Rectal smooth muscle tissue (tissue), 1 donor: ENCODE data around the gene BID.

ENCODE experiments used
- H3K27ac ChIP-seq: one replicate; pipeline ENCODE4 v1.7.0; 2013; ENCODE audit warnings: low read depth, low read length, inconsistent platforms
- H3K27me3 ChIP-seq: one replicate; pipeline ENCODE4 v1.7.0; 2013; ENCODE audit warnings: low read length; ENCODE audit not compliant: control insufficient read depth, insufficient read depth
- H3K36me3 ChIP-seq: one replicate; pipeline ENCODE4 v1.7.0; 2013; ENCODE audit warnings: low read length; ENCODE audit not compliant: control insufficient read depth, insufficient read depth
- H3K4me1 ChIP-seq: one replicate; pipeline ENCODE4 v1.7.0; 2013; ENCODE audit warnings: low read length; ENCODE audit not compliant: control insufficient read depth, insufficient read depth
- H3K4me3 ChIP-seq: one replicate; pipeline ENCODE4 v1.7.0; 2013; ENCODE audit warnings: low read length
- H3K9ac ChIP-seq: one replicate; pipeline ENCODE4 v1.7.0; 2013; ENCODE audit warnings: low read length

Gene BID

DNA sequence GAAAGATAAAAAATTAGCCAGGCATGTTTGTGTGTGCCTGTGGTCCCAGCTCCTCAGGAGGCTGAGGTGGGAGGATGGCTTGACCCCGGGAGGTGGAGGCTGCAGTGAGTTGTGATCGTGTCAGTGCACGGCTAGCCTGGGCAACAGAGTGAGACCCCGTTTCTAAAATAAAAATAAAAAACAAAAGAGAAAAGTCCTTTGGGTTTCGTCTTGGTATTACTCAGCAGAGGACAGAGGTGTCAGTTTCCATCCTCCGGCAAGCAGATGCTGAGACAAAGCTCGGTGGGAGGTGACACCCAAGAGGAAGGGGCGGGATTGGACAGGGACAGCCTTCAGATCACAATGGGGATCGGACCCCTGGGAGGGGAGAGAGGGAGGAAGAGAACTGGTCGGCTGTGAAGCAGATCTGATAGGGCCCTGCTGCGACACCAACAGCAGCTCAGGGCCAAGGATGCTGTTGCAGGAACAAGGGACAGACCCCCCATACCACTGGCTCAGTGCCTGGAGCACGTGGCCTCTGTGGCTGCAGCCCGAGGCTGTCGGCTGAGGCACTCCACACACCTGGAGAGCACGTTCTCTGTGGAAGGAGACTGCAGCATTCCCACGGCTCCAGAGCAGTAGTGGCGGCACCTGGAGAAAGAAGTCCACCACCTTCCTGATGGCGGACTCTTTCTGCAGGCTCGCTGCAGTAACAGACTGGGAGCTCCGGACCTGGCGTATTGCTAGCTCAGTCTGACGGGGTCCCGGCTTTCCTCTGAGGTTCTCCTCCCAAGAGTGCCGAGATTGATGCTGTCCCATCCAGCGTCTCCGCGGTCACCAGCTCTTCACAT, 5.2 kb upstream of the BID start:
- H3K27me3 ChIP-seq: no peaks in the 10 kb centered on the region
- no peaks in the 10 kb centered on the region for H3K36me3 ChIP-seq
- no peaks in the 10 kb centered on the region for H3K4me1 ChIP-seq
- H3K9ac ChIP-seq: no peak overlapping the region
- no peak overlapping the region for H3K4me3 ChIP-seq
- H3K27ac ChIP-seq: no peak overlapping the region

DNA sequence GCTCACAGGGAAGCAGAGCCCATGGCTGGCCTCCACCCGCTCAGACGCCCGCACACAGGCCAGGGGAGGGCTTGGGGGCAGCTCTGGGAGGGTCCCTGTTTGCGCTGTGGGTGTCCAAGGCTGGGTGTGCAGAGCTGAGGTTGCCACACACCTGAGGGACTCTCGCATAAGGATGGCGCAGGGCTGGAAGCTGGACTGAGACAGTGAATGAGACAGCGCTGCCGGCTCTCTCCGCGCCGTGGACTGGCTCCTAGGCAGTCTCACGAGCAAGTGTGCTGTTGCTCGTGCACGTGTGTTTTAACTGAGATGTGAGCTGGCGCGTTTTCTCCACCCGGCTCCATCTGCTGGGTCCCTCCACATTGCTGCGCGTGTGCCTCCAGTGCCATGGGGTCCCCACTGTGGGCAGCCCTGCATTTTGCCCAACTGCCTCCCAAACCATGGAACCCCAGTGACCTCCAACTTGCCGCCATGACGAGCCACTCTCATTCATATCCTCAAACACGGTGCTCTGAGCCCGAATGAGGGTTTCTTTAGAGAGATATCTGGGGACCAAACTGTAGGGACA, 4.2 kb upstream of the BID start:
- no peaks in the 10 kb centered on the region for H3K27me3 ChIP-seq
- no peak overlapping the region for H3K4me3 ChIP-seq
- no peak overlapping the region for H3K9ac ChIP-seq
- H3K27ac ChIP-seq: no peak overlapping the region
- no peaks in the 10 kb centered on the region for H3K4me1 ChIP-seq
- no peaks in the 10 kb centered on the region for H3K36me3 ChIP-seq

DNA sequence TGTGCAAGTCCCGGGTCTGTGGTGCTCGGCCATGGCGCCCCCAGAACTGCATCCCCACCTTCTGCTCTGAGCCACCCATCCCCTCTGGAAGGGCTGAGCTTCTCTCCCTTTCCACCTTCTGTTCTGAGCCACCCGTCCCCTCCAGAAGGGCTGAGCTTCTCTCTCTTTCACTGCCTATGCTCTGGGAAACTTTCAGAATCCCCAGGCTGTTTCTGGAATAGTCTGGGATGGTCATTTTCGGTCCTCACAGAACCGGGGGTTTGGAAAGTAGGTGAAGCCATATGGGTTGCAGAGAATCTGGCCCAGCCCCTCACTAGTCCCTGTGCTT, 3.4 kb upstream of the BID start:
- no peak overlapping the region for H3K27ac ChIP-seq
- peak overlapping the region; percentile 44 for H3K4me3 ChIP-seq

DNA sequence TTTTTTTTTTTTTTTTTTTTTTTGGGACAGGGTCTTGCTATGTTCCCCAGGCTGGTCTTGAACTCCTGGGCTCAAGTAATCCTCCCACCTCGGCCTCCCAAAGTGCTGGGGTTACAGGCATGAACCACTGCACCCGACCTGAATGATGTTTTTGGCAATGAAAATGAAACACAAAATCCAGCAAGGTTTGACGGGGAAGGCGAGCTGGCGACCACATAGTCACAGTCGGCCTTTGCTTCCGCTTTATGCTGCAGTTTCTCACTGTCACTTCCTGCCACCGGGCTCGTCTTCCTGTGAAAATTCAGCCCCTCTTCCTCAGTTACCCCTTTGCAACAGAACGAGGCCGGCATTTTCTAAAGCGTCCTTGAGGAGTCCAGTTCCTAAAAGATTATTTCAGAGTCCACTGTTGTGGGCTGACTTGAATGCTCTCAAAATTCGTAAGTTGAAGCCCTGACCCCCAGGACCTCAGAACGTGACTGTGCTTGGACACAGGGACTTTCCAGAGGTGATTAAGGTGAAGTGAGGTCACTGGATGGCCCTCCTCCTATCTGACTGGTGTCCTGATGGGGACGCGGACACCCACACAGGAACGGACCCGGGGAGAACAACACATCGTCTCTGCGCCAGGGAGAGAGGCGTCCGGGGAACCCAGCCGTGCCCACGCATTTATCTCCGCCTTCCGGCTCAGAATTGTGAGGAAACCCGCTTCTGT, 2.9 kb upstream of the BID start:
- no peak overlapping the region for H3K9ac ChIP-seq
- no peaks in the 10 kb centered on the region for H3K4me1 ChIP-seq
- no peaks in the 10 kb centered on the region for H3K36me3 ChIP-seq
- no peaks in the 10 kb centered on the region for H3K27me3 ChIP-seq
- peak overlapping the region; percentile 44 for H3K4me3 ChIP-seq
- no peak overlapping the region for H3K27ac ChIP-seq

More for the DNA sequence above, 3.4 kb upstream of the BID start:
- no peak overlapping the region for H3K9ac ChIP-seq
- no peaks in the 10 kb centered on the region for H3K36me3 ChIP-seq
- no peaks in the 10 kb centered on the region for H3K27me3 ChIP-seq
- no peaks in the 10 kb centered on the region for H3K4me1 ChIP-seq

DNA sequence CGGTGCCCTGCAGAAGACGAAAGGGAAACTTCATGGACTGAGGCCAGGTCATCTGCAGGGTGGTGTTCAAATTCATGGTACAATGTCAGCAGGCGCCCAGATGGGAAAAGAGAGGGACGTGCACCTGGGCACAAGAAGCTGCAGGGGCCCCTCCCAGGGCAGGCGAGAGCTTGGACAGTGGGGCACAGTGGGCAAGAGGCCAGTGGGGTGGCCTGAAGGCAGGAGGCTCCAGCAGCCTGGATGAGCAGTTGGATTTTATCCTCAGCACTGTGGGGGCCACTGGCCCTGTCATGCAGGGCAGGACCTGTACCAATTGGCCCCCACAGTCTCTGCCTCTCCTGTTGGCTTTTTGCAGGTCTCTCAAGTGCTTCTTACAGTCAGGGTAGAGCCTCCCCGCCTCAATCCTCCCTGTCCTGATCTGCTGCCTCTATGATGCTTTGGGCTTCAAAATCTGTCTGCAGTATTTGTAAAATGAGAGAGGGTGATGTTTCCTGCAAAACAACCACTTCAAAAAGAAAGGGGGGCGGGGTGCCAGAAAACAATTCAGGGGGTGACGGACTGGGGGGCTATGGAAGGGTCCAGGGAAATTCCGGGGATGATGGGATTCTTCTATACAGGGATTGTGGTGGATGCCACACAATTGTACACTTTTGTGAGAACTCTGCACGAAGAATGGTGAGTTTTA, 1.7 kb upstream of the BID start:
- no peaks in the 10 kb centered on the region for H3K36me3 ChIP-seq
- no peak overlapping the region for H3K27ac ChIP-seq
- no peaks in the 10 kb centered on the region for H3K4me1 ChIP-seq
- H3K27me3 ChIP-seq: no peaks in the 10 kb centered on the region
- no peak overlapping the region for H3K4me3 ChIP-seq
- no peak overlapping the region for H3K9ac ChIP-seq

DNA sequence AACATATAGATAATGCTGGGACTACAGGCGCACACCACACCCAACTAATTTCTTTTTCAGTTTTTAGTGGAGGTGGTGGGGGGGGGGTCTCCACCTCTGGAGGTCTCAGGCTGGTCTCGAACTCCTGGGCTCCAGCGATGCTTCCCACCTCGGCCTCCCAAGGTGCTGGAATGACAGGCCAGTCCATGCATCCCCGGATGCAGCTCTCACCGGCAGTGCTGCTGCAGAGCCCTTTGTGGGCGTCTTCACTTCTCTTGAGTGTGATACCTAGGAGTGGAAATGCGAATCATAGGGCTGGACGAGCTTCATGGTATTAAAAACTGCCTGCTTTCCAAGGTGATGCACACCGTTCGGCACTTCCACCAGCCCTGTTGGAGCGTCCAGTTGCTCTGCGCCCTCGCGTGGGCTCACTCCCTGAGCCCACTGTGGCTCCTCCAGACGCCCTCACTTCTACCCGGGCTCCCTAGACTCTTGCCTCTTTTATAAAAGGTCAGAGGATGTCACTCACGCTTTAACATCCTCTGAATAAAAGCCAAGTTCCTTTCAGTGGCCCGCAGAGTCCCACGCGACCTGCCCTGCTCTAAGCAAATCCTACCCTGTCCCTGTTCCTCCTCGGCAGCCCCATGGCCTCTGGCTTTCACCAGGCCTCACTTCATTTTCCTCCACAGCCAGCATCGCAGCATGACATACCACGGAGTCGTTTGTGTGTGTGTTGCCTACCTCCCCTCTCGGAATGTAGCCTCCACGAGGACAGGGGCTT, 837 bp upstream of the BID start:
- no peaks in the 10 kb centered on the region for H3K27me3 ChIP-seq
- no peaks in the 10 kb centered on the region for H3K4me1 ChIP-seq
- peak overlapping the region; percentile 42 for H3K4me3 ChIP-seq
- H3K9ac ChIP-seq: no peak overlapping the region
- H3K36me3 ChIP-seq: no peaks in the 10 kb centered on the region
- no peak overlapping the region for H3K27ac ChIP-seq

DNA sequence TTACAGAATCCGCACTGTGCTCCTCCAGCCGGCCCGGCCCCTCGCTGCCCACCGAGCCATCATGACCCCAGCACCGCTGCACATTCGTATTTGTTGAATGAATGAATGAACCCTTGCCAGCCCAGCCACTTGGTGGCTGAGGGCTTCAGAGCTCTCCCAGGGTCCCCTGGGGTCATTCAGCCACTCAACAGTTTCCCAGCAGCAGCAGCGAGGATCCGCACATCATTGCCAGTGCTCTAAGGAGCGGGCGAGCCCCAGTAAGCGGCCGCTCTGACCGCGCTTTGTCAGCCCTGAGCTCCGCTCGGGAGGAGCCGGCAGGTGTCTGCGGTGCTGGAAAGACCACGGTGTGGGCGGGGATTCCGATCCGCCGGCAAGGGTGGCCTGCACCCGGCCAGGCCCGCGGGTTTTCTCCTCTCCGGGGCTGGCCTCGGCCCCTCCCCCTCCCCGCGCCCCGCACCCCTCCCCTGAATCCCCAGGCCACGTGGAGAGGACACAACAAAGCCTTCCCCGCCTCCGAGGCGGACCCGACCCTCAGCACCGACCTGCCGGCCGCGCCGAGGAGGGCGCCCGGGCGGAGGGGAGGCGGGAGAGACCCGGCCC, 563 bp downstream of the BID start:
- Histone ChIP-seq H3K4me1 (no peaks in the 10 kb centered on the region), H3K27ac (no peak overlapping the region), H3K36me3 (no peaks in the 10 kb centered on the region), H3K9ac (peak overlapping the region; percentile 59), H3K4me3 (peak overlapping the region; percentile 59), H3K27me3 (no peaks in the 10 kb centered on the region)

DNA sequence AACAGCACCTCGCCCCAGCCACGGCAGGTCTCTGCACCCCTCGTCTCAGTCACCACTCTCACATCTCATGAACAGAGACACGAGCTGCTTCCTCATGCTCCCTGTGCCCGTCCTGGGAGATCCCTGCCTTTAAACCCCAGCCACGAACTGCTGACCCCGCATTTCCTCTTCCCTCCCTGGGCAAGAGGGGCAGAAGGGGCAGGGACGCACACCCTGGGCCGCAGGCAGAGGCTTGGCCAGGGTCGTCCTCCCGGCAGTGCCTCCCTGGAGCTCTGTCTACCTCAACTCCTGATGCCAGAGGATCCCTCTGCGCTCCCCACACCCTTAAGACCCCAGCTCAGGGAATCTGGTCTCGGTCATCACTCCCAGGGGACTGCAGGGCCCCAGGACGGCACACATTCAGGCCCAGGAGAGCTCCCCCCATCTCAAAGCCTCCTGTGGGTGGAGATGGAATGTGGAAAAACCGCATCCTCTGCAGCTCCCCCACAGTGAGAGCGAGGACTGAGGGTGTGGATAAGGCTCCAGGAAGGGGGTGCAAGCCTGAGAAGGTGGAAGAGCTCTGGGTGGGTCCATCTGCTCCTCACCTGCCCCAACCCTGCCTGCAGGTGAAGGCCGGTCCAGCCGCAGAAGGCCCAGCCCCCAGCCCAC, 1.2 kb downstream of the BID start:
- Histone ChIP-seq H3K27ac (no peak overlapping the region), H3K27me3 (no peaks in the 10 kb centered on the region), H3K36me3 (no peaks in the 10 kb centered on the region), H3K9ac (no peak overlapping the region), H3K4me3 (peak overlapping the region; percentile 59), H3K4me1 (no peaks in the 10 kb centered on the region)

DNA sequence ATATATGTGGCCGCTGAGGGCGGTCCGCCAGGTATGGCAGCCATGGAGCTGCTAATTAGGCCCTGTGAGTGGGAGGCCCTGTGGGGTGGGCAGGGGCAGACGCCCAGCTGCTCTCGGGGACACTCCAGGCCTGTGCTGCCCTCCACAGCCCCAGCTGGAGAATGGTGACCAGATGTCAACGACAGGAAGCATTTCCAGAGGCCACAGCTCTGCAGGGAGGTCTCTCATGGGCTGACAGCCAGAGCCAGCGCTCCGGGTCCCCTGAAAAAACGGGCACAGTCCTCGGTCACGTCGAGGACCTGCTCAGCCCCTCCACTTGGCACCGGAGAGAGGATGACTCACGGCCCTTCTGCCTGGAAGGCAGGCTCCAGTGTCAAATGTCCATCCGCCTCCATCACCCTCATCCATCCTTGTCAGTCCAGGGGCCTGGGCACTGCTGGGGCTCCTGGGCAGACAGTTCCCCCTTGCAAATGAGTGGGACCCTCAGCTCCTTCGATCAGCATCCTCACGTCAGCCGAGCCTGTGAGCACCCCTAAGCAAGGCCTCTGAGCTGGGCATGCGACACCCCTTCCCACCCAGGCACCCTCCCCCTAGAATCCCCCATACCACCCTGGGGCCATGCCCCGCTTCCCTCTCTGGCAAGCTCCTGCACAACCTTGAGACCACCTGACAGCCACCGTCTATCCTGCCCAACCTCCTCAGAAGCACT, 1.9 kb downstream of the BID start:
- Histone ChIP-seq H3K36me3 (no peaks in the 10 kb centered on the region), H3K9ac (no peak overlapping the region), H3K4me3 (peak overlapping the region; percentile 59), H3K27ac (no peak overlapping the region), H3K4me1 (no peaks in the 10 kb centered on the region), H3K27me3 (no peaks in the 10 kb centered on the region)

DNA sequence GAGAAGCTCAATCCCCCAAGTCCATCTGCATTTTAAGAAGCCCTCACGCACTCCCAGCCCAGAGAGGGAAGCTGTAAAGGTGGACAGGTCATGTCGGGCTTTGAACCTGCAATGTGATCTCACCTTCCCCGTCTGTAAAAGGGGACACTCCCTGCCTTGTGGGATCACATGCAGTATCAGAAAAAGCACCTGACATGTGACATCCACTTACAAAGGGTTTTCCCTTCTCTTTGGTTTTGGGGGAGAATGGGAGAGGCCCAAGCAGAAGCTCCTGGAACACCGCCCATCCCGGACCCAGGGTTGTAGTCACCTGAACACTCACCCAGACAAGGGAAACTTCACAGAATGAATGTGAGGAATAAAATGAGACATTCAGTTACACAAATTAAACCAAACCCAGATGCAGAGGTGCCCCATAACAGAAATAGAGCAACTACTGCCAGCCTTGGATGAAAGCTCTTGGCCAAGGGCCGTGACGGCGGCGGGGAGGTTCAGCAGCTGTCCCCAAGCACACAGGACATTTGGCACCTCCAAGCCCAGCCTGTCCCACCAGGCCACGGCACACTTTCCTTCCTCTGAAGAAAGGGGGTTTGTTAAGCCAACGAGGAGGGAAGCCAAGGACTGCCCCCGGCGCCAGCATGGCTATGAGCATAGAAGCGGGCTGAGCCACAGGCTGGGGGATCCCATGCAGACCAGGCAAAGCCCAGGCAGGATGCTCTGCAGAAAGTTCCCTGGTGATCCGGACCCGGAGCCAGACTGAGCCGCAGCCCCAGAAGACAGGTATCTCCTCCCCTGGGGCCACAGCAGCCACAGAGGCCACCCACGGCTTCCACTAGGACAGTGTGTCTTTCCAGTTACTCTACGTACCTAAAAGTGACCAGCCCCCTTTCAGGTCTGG, 3.8 kb downstream of the BID start:
- Histone ChIP-seq H3K27ac (no peak overlapping the region), H3K27me3 (no peaks in the 10 kb centered on the region), H3K4me3 (no peak overlapping the region), H3K9ac (no peak overlapping the region), H3K36me3 (no peaks in the 10 kb centered on the region), H3K4me1 (no peaks in the 10 kb centered on the region)
